PC-9 (cell line): ENCODE data around the gene CWF19L2.

Experiments used
- EZH2 ChIP-seq: fragments of 200-600 bp; sonication (generic); IDR thresholded peaks from 2 replicates; pipeline ENCODE4 v1.8.0; 2017; ENCODE audit warnings: antibody characterized with exemption, low read depth
- TF ChIP-seq, protein P1 (sequence below): fragments of 200-600 bp; sonication (generic); conservative IDR thresholded peaks from 2 replicates; pipeline ENCODE4 v1.6.1; 2017; ENCODE audit warnings: mixed run types, antibody characterized with exemption, mild to moderate bottlenecking, moderate library complexity

DNA sequence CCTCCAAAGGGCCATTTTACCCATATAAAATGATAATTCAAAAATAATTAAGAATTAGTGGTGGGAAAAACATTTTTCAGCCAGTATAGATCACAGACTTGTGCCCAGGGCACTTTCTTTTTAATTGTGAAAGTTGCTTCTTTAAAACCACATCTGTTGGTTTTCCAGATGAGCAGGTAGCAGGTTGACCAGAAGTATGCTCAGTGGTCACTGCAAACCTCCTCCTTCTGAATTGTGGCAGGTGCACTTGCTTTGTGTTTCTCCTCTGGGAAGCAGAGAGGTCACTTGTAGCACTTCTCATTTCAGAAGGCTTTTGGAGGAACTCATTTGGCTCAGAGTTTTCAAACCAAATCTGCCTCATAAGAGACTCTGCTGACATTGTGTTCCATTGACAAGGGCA is 24.6 kb upstream of the CWF19L2 start:
- TF ChIP-seq, protein P1, sequence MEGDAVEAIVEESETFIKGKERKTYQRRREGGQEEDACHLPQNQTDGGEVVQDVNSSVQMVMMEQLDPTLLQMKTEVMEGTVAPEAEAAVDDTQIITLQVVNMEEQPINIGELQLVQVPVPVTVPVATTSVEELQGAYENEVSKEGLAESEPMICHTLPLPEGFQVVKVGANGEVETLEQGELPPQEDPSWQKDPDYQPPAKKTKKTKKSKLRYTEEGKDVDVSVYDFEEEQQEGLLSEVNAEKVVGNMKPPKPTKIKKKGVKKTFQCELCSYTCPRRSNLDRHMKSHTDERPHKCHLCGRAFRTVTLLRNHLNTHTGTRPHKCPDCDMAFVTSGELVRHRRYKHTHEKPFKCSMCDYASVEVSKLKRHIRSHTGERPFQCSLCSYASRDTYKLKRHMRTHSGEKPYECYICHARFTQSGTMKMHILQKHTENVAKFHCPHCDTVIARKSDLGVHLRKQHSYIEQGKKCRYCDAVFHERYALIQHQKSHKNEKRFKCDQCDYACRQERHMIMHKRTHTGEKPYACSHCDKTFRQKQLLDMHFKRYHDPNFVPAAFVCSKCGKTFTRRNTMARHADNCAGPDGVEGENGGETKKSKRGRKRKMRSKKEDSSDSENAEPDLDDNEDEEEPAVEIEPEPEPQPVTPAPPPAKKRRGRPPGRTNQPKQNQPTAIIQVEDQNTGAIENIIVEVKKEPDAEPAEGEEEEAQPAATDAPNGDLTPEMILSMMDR, result no peak
- TF ChIP-seq EZH2, result no peak
